ENCODE results near the gene COTL1. TPM values are rescaled to one million over a fixed set of nuclear protein-coding genes. Genes with fewer than 3 reads are reported as not detected.
"Not testable (repeated sequence)": the region's sequence is repeated elsewhere in the genome, so short reads cannot be mapped to it uniquely, and the experiment has no call there.

The COTL1 gene
- total RNA-seq, 1 donor from 2014 or later, result 21.5 TPM

GRCh38 chr16:84569382-84569987, 48.4 kb downstream of the COTL1 start:
- DNase-seq, result no peak

DNA sequence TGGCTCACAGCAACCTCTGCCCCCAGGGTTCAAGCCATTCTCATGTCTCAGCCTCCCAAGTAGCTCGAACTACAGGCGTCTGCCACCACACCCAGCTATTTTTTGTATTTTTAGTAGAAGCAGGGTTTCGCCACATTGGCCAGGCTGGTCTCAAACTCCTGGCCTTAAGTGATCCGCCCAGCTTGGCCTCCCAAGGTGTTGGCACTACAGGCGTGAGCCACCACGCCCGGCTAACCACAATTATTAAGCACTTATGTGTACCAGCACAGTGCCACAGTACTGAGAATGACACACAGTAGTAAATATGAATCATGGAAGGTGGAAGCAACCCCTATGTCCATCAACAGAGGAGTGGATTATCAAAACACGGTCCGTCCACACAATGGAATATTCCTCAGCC, 49.8 kb downstream of the COTL1 start:
- no peak for DNase-seq

DNA sequence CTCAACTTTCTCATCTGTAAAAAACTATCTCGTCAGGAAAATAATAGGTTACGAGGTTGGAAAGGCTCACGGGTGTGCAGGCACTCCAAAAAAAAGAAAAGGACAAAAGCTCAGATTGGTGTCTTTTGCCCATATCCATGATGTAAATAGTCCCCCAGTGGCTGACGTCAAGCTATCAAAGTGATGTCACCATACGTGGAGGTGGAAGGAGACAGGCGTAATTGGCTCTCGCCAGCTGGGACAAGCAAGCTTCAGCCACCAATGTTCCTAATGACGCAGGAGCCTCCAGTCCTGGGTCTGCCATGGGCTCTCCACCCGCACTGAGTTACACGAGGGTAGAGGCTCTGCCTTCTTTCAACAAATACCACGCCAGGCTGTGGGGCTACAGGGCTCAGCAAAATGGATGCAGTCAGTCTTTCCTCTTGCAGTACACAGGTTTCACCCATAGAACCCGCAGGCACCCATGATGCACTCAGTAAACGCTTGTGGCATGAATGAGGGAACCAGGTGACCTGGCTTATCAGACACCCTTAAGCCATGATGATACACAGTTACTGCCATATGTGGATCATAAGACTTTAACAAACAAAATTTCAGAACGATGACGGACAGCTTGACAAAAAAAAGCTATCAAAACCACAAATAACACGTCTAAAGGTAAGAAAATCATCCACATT, 50.5 kb downstream of the COTL1 start:
- no peak for DNase-seq

DNA sequence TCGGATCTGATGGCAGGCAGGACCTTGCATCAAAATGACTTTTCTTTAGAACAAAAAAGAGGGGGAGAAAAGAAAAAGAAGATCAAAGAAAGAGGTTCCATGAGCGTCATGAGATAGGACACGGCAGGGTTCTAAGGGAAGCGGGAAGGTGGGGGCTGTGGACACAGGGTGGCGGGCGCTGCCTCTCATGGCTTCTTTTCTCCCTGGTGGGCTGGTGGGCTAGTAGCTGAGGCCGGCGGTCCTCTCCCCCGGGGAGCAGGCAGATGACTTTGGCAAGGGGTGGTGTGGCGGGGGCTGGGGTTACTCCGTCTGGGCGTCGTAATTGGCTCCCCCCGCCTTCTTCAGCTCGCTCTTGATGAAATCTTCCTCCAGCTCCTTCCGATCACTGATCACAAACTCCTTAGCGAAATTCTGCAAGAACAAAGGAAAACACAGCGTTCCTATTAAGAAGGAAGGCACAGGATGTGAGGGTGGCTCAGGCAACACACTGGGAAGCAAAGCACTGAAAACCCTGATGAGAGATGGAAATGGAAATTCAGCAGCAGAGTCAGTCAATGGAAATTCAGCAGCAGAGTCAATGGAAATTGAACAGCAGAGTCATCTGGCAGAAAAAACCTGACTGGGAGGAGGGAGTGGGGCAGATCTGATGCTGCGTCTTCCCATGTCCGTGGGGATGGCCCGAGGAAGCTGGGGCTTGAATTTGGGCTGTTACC, 51.2 kb downstream of the COTL1 start:
- DNase-seq, result no peak

- DNase-seq, result no peak
Measured at GRCh38 chr16:84565669-84566495, 52.0 kb downstream of the COTL1 start.

DNA sequence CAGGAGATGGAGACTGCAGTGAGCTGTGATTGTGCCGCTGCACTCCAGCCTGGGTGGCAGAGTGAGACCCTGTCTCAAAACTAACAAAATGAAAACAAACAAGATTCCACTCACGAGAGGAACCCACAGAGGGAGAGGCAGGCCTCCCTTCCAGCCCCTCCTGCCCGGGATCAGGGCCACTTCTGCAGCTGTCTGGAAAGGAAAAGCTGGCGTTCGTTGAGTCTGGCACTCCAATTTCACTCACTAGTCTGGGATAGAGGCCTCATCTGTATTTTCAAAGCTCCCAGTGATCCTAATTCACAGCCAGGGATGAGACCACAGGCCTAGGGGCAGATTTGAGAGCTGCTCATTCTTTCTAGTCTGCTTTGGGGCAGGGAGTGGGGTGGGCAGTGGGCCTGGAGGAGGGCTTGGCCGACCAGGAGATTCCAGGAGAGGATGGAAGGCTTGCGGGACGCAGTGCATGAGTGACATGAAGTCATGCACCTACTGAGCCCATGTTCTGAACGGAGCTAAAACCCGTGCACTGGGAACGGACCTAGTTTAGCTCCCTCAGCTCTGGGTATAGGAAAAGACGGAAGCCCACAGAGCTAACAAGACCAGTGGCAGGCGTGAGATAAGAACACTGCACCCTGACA, 54.0 kb downstream of the COTL1 start:
- peak; percentile 81 for DNase-seq

GRCh38 chr16:84563064-84563715, 54.7 kb downstream of the COTL1 start:
- no peak for DNase-seq

GRCh38 chr16:84562174-84562815, 55.6 kb downstream of the COTL1 start:
- no peak for DNase-seq

DNA sequence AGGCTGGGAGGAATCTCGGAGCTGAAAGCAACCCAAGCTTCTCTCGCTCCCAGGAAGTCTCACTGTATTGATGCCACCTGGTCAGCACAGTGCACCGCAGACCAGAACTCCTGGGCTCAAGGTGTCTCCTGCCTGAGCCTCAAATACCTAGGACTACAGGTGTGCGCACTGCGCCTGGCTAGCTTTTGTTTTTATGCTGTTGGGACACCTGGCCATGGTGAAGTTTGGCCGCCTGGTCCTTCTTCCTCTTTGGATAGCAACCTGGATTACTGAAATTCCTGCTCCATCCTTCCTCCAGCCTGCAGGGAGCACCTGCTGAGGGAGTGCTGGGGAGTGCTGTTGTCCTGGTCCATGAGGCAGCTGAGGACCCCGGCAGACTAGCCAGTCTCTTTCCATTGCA, 56.6 kb downstream of the COTL1 start:
- no peak for DNase-seq

GRCh38 chr16:84560269-84560668, 57.6 kb downstream of the COTL1 start:
- DNase-seq, result no peak

GRCh38 chr16:84559311-84559932, 58.5 kb downstream of the COTL1 start:
- DNase-seq, result no peak

DNA sequence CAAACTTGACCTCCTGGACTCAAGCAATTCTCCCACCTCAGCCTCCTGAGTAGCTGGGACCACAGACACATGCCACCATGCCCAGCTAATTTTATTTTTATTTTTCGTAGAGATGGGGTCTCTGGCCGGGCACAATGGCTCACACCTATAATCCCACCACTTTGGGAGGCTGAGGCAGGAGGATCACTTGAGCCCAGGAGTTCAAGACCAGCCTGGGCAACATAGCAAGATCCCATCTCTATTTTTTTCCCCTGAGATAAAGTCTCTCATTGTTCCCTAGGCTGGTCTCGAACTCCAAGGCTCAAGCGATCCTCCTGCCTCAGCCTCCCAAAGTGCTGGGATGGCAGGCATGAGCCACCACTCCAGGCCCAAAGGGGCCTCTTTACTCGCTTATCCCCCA, 59.0 kb downstream of the COTL1 start:
- DNase-seq, result not testable (repeated sequence)

DNA sequence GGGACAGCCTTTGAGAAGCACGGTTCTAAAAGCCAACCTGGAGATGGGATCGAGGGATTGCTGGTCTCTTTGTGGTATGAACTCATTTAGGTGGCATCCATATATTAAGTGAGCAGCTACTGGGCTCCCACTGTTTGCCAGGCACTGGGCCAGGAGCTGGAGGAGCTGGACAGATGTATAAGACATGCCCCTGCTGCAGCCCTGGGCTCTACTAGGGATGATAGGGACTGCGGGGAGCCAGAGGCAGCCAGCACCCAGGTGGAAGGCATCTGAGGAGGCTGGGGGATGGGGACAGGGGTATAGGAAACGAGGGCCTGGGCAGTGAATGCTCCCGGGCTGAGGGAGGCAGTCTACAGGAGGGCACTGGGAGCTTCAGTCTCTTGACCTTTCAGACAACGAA, 60.4 kb downstream of the COTL1 start:
- DNase-seq, result no peak

GRCh38 chr16:84557059-84557458, 60.8 kb downstream of the COTL1 start:
- no peak for DNase-seq

GRCh38 chr16:84555418-84556196, 62.3 kb downstream of the COTL1 start:
- DNase-seq, result peak; percentile 41

GRCh38 chr16:84554627-84555328, 63.1 kb downstream of the COTL1 start:
- no peak for DNase-seq

- DNase-seq, result no peak
Measured at GRCh38 chr16:84553873-84554399, 63.9 kb downstream of the COTL1 start.

- DNase-seq, result no peak
Measured at GRCh38 chr16:84552135-84552534, 65.7 kb downstream of the COTL1 start.

GRCh38 chr16:84550096-84550495, 67.8 kb downstream of the COTL1 start:
- DNase-seq, result no peak
